Pancreas (tissue), 10 donors: ENCODE results near the gene RNF17. TPM values are rescaled to one million over a fixed set of nuclear protein-coding genes. Genes with fewer than 3 reads are reported as not detected.

Experiments
- ATAC-seq, 4 donors: fragments of 200-7000 bp; cut with Tn5 transposase; one replicate each; pipeline versions ENCODE4 v1.8.0 to v1.9.1; 2020; ENCODE audit warnings: mild to moderate bottlenecking in 4 of 4, moderate library complexity in 4 of 4
- DNase-seq, 6 donors: peaks; one replicate each; pipeline ENCODE4 v3.0.0-alpha.2; 2020
- FAIRE-seq: peaks from 2 replicates; lab custom pipeline; 2012; peaks lifted over from hg19 to GRCh38; lab: Jason Lieb, UNC
- H3K27ac ChIP-seq, 4 donors: fragments of 200-600 bp; sonication (generic); 1 replicate in 3 of 4; 2 replicates in 1 of 4; pipeline versions ENCODE4 v1.5.0 to v1.8.0; 2020
- H3K27me3 ChIP-seq, 4 donors: fragments of 200-600 bp; one replicate each; pipeline ENCODE4 v1.8.0; 2021
- H3K36me3 ChIP-seq, 3 donors: fragments of 200-600 bp; sonication (generic) in 1 of 3; one replicate each; pipeline versions ENCODE4 v1.5.0 to v1.8.0; 2020 to 2021
- H3K4me1 ChIP-seq, 3 donors: fragments of 200-600 bp; one replicate each; pipeline ENCODE4 v1.8.0; 2021
- H3K4me3 ChIP-seq, 4 donors: fragments of 200-600 bp; sonication (generic) in 2 of 4; one replicate each; pipeline versions ENCODE4 v1.5.0 to v1.8.0; 2020 to 2021
- H3K9me3 ChIP-seq, 4 donors: fragments of 200-600 bp; one replicate each; pipeline ENCODE4 v1.8.0; 2021
- WGBS, 2 donors: extraction: QIAGEN DNeasy Blood & Tissue Kit; methylation state at CpG; one replicate each; pipeline ENCODE4 v1.1.7; 2013; 5-methylcytosine and 5-hydroxymethylcytosine counted together
- intact Hi-C, 3 donors: fragments of 100-400 bp; cut with DNase I; formaldehyde crosslinking; loops; one replicate each; pipeline versions ENCODE4 v1.11.1 to v1.14.2; 2022
- polyA plus RNA-seq, 2 donors: library from polyadenylated mRNA; stranded (reverse); fragments of 200-250 nt; gene quantifications; one replicate each; pipeline ENCODE4 v1.2.3, GENCODE V29; 2013
- total RNA-seq, 6 donors: library from RNA; stranded (reverse); fragmentation: NEBNext Ultra II Directional in 4 of 6; extraction: Animal tissue kit (Norgen Biotek cat#: 25700) in 4 of 6; gene quantifications; one replicate each; pipeline versions ENCODE4 v1.2.1 to v1.2.4, GENCODE V29; 2021 to 2023
- TF ChIP-seq, protein P1 (sequence below), 4 donors: fragments of 200-600 bp; sonication (generic) in 3 of 4; IDR thresholded peaks; one replicate each; pipeline versions ENCODE4 v1.5.0 to v1.8.0; 2021; ENCODE audit warnings: antibody characterized with exemption in 4 of 4
- donor health status: healthy with polysubstance abuse.
- donor health status: DM: no; HTN: no; CAD: no; lungs with moderate emphysema.
- donor health status: DM: no; HTN: no; CAD: no.
- donor health status: control.
- donor health status: control.
- donor health status: Bipolar disorder and iron deficiency.
- donor health status: DM: yes; HTN: yes; CAD: no.
- donor health status: DM: no; HTN: no; CAD: no.
- donor health status: DM: no; HTN: no; CAD: no.
- donor health status: DM: yes; HTN: yes; CAD: no.

The RNF17 gene
- total and polyA plus RNA-seq, 8 donors = not detected

DNA sequence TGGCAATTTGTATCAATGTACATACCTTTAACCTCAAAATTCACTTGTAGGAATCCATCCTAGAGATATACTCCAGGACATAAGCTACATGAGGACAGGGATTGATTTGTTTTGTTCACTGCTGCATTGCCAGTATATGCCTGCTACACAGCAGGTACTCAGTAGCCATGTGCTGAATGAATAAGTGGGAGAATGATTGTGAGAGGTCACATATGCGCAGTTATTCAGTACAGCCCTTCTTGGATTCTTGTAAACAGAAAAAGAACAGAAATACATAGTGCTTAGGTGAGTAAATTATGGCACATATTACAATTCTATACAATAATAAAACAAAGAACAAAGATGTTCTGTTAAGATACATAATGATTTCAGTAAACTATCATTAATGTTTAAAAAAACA lies 133.3 kb downstream of the RNF17 start:
- no peak overlapping the region for H3K27ac ChIP-seq
- H3K27me3 ChIP-seq = no peaks in the 10 kb centered on the region
- no peak for ATAC-seq
- no peaks in the 10 kb centered on the region for H3K4me1 ChIP-seq
- DNase-seq = no peak
- 98 to 100% methylated on average over 1 of the region's 1 CpG for WGBS, 2 donors
- TF ChIP-seq, protein P1, sequence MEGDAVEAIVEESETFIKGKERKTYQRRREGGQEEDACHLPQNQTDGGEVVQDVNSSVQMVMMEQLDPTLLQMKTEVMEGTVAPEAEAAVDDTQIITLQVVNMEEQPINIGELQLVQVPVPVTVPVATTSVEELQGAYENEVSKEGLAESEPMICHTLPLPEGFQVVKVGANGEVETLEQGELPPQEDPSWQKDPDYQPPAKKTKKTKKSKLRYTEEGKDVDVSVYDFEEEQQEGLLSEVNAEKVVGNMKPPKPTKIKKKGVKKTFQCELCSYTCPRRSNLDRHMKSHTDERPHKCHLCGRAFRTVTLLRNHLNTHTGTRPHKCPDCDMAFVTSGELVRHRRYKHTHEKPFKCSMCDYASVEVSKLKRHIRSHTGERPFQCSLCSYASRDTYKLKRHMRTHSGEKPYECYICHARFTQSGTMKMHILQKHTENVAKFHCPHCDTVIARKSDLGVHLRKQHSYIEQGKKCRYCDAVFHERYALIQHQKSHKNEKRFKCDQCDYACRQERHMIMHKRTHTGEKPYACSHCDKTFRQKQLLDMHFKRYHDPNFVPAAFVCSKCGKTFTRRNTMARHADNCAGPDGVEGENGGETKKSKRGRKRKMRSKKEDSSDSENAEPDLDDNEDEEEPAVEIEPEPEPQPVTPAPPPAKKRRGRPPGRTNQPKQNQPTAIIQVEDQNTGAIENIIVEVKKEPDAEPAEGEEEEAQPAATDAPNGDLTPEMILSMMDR (IDR thresholded peaks at IDR 0.05) = no peak
- H3K36me3 ChIP-seq = no peaks in the 10 kb centered on the region
- no peak overlapping the region for H3K4me3 ChIP-seq
- FAIRE-seq = no peak
- intact Hi-C loops = no loop called here
- no peaks in the 10 kb centered on the region for H3K9me3 ChIP-seq

DNA sequence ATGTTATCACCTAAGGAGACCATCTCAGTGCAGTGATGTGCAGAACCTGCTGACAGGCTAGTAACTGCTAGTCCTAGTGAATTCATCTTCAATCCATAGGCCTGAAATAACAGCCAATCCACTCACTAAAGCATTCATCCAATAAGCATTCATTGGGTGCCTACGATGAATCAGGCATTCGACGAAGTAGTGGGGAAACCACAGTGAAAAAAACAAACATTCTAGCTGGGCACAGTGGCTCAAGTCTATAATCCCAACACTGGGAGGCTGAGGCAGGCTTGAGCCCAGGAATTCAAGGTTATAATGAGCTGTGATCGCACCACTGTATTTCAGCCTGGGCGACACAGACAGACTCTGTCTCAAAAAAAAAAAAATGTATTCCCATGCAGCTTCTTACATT lies 135.6 kb downstream of the RNF17 start:
- no peak for DNase-seq
- intact Hi-C loops = no loop called here
- no peak for ATAC-seq
- TF ChIP-seq, protein P1 (IDR thresholded peaks at IDR 0.05) = no peak
- no peak for FAIRE-seq
- no peaks in the 10 kb centered on the region for H3K36me3 ChIP-seq
- 90 to 92% methylated on average over 5 of the region's 5 CpGs for WGBS, 2 donors
- no peak overlapping the region for H3K4me3 ChIP-seq
- no peaks in the 10 kb centered on the region for H3K9me3 ChIP-seq
- no peaks in the 10 kb centered on the region for H3K4me1 ChIP-seq
- H3K27me3 ChIP-seq = no peaks in the 10 kb centered on the region
- no peak overlapping the region for H3K27ac ChIP-seq

DNA sequence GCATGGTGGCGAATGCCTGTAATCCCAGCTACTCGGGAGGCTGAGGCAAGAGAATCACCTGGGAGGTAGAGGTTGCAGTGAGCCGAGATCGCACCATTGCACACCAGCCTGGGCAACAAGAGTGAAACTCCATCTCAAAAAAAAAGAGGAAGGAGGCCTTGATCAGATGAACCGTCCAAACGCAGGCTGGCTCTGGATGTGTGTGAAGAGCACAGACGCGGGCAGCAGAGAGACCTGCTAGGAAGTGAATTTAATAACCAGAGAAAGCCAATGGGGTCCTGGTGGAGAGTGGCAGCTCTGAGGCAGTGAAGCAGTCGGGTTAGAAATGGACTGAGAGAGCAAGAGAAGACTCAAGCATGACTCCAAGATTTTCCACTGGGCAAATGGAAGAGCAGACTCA lies 136.5 kb downstream of the RNF17 start:
- FAIRE-seq (no peak), ATAC-seq (no peak), DNase-seq (no peak)
- TF ChIP-seq, protein P1 (IDR thresholded peaks at IDR 0.05) = no peak
- Histone ChIP-seq H3K27me3 (no peaks in the 10 kb centered on the region), H3K27ac (no peak overlapping the region), H3K9me3 (no peaks in the 10 kb centered on the region), H3K36me3 (peaks cover 0 to 3% (median 0%) of the 10 kb centered on the region in 3 donors), H3K4me3 (no peak overlapping the region), H3K4me1 (no peaks in the 10 kb centered on the region)
- intact Hi-C loops = no loop called here
- 90 to 92% methylated on average over 9 of the region's 9 CpGs for WGBS, 2 donors

DNA sequence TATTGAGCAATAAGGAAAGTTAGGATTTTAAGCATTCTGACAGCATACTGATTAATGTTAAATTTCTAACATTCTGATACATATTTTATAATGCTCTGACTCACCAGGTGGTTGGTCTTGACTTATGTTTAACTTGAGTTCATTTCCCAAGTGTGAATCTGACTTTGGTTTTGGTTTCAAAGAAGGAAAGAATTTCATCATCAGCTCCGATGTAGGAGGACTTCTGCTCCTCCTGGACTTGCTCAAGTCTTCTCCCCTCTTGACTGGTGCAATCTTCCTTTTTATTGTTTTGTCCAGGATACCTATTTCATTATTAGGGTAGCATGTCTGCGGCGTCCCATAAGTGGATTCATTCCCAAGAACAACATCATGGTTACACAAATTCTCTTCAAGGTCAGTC lies 141.3 kb downstream of the RNF17 start:
- WGBS, 2 donors = 92 to 93% methylated on average over 3 of the region's 3 CpGs

DNA sequence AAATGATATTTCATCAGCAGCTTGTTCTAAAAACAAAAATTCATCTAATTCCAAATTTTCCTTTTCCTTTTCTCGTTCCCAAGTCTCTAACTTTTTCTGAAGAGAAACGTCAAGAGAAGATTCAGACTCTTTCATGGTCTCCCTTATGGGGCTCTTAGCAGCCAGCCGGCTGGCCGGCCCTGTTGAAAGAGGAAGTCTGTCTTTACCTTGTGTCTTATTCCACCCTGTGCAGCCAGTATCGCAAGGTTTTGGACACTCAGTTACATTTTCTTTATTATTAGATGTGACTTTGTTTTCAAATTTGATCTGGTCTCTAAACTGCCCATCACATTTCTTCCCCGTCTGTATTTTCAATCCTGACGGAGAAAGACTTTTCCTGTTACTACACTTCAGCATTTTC lies 142.3 kb downstream of the RNF17 start:
- H3K9me3 ChIP-seq = no peaks in the 10 kb centered on the region
- intact Hi-C loops = no loop called here
- TF ChIP-seq, protein P1 (IDR thresholded peaks at IDR 0.05) = no peak
- DNase-seq (no peak), FAIRE-seq (no peak), ATAC-seq (no peak)
- H3K27ac ChIP-seq = no peak overlapping the region
- H3K36me3 ChIP-seq = peaks cover 0 to 3% (median 0%) of the 10 kb centered on the region in 3 donors
- no peaks in the 10 kb centered on the region for H3K4me1 ChIP-seq
- H3K4me3 ChIP-seq = no peak overlapping the region
- no peaks in the 10 kb centered on the region for H3K27me3 ChIP-seq
- 90 to 92% methylated on average over 7 of the region's 7 CpGs for WGBS, 2 donors

More for the DNA sequence above, 141.3 kb downstream of the RNF17 start:
- no peaks in the 10 kb centered on the region for H3K4me1 ChIP-seq
- H3K4me3 ChIP-seq = no peak overlapping the region
- FAIRE-seq (no peak), ATAC-seq (no peak), DNase-seq (no peak)
- peaks cover 0 to 3% (median 0%) of the 10 kb centered on the region in 3 donors for H3K36me3 ChIP-seq
- no peaks in the 10 kb centered on the region for H3K9me3 ChIP-seq
- no peak overlapping the region for H3K27ac ChIP-seq
- no peaks in the 10 kb centered on the region for H3K27me3 ChIP-seq
- TF ChIP-seq, protein P1 (IDR thresholded peaks at IDR 0.05) = no peak
- intact Hi-C loops = no loop called here
